ENCODE measurements around the gene PVALEF.

DNA sequence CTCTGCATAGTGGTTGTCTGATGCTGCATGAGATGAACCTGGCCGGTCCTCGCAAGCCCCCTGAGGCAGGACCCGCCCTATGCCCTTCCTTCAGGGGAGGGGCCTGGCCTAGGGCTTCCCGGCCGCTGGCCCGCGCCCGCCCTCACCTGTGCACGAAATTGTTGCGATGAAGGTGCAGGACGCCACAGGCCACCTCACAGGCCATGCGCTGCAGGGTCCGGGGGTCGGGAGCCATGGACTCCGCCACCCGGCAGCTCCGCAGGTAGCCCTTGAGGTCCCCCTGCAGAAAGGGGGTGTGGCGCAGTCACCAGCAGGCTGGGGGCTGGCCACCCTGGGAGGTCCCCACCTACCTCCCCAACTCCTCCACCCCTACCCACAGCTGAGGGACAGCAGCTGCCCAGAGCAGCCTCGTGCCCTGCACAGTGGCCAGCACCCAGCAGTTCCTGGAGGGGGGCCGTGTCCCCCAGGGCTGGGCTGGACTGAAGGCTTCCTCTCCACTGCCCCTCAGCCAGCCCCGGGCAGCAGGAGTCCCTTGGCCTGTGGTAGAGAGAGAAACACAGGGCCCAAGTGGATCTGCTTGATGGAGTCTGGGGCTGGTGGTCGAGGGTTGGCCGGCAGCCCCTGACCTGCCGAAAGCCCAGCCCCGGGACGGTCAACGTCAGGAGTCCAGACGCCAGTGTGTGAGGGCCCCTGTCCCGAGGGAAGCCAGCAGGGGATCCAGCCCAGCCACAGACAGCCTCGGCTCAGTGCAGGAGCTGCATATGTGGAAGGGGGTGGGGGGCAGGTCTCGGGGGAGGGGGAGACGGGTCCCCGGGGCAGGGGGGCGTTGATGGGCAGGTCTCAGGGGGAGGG, 38.8 kb upstream of the PVALEF start:
- TF ChIP-seq, protein P1, sequence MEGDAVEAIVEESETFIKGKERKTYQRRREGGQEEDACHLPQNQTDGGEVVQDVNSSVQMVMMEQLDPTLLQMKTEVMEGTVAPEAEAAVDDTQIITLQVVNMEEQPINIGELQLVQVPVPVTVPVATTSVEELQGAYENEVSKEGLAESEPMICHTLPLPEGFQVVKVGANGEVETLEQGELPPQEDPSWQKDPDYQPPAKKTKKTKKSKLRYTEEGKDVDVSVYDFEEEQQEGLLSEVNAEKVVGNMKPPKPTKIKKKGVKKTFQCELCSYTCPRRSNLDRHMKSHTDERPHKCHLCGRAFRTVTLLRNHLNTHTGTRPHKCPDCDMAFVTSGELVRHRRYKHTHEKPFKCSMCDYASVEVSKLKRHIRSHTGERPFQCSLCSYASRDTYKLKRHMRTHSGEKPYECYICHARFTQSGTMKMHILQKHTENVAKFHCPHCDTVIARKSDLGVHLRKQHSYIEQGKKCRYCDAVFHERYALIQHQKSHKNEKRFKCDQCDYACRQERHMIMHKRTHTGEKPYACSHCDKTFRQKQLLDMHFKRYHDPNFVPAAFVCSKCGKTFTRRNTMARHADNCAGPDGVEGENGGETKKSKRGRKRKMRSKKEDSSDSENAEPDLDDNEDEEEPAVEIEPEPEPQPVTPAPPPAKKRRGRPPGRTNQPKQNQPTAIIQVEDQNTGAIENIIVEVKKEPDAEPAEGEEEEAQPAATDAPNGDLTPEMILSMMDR (IDR thresholded peaks at IDR 0.05 in 4 of 5, conservative IDR thresholded peaks at IDR 0.05 in 1 of 5): no peak
- TF ChIP-seq POLR2A (IDR thresholded peaks at IDR 0.05): no peak
